Measurements from ENCODE around the gene RMND5B. TPM values are rescaled to one million over a fixed set of nuclear protein-coding genes. Genes with fewer than 3 reads are reported as not detected.
"Not testable (repeated sequence)": the region's sequence is repeated elsewhere in the genome, so short reads cannot be mapped to it uniquely, and the experiment has no call there.

The RMND5B gene
- total RNA-seq, 4 donors from 2014 or later, result 32.9 to 49.3 (median 48.2) TPM

DNA sequence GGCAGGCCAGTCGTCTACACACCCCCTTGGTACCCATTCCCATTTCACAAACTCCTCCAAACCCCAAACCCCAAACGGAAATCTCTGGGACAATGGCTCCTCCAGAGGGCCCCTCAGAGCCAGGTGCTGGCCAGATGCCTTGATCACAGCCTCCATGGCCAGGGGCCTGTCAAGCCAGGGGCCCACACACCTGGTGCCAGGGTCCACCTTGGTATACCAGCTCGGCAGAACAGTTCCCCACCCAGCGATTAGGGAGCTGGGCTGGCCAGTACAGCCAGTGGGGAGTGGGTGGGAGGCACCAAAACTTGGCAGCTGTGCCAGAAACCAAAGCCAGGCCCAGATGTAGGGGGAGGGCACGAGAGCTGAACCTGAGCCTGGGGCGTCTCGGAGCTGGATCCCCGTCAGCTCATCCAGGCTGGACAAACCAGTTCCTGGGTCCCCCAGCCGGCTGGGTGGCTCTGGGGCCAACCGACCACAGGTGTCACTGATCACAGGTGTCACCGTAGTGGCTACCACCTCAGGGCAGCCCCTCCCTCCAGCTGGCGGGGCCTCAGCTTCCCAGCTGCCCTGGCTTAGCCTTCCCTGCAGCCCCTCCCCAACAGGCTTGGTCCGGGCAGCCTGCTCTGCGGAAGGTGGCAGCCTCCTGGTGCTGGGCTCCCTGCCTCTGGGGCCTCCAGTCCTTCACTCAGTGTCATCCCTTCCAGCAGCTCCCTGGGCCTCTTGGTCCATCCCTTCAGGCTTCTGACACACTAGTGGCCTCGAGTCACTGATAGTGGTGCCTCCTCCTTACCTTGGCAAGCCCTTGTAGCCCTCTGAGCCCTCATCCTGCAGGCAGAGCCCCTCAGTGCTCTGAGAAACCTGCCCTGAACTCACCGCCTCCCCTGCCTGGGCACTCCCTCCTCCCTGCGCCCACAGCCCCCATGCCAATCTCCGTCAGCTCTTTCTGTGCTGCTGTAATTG is 6.6 kb upstream of the RMND5B start:
- Histone ChIP-seq H3K36me3 (no peaks in the 10 kb centered on the region), H3K9me3 (no peaks in the 10 kb centered on the region), H3K27ac (no peak overlapping the region), H3K4me3 (replicated peaks in 1 of 3) (no peak overlapping the region), H3K27me3 (no peaks in the 10 kb centered on the region), H3K4me1 (peaks cover 5 to 13% of the 10 kb centered on the region in 2 donors)
- TF ChIP-seq POLR2A (IDR thresholded peaks at IDR 0.05) (no peak), CTCF (IDR thresholded peaks at IDR 0.05) (no peak)
- WGBS, 2 donors, result 60 to 83% methylated on average over 11 to 15 of the region's 18 CpGs
- DNase-seq, result peak; percentile 57 to 62
- intact Hi-C loops (cut with DNase I), result no loop called here

DNA sequence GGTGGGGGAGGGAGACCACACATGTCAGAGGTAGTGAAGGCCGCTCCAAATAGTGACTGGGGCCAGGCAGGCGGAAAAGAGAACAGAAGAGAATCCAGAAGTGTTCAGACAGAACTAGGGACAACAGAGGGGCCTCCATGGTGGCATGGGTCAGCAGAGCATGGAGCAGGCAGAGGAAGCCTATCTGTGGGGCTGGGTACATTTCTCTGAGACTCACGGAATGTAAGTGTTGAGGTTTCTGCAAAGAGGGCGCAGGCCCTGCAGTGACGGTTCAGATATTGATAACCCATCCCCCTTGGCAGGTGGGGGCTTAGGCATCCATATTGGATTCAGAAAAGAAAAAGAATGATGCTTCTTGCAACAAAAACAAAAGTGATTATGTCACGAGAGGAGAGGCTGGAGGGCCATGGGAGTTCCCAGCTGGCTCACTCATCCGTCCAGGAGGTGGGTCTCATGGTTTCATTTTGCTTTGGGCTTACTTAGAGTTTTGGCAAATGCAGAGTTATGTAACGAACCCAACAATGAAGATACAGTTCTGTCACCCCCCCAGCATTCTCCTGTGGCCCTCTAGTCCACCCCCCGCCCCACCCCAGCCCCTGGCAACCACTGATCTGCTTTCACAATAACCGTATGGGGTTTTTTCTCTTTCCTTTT is 5.4 kb upstream of the RMND5B start:
- H3K4me1 ChIP-seq, result peaks cover 5 to 13% of the 10 kb centered on the region in 2 donors
- WGBS, 2 donors, result 85 to 91% methylated on average over 10 of the region's 10 CpGs
- H3K4me3 ChIP-seq (replicated peaks in 1 of 3), result no peak overlapping the region
- H3K36me3 ChIP-seq, result no peaks in the 10 kb centered on the region
- intact Hi-C loops (cut with DNase I), result no loop called here
- no peaks in the 10 kb centered on the region for H3K27me3 ChIP-seq
- DNase-seq, result no peak
- no peaks in the 10 kb centered on the region for H3K9me3 ChIP-seq
- no peak overlapping the region for H3K27ac ChIP-seq
- no peak for TF ChIP-seq CTCF (IDR thresholded peaks at IDR 0.05)
- no peak for TF ChIP-seq POLR2A (IDR thresholded peaks at IDR 0.05)

DNA sequence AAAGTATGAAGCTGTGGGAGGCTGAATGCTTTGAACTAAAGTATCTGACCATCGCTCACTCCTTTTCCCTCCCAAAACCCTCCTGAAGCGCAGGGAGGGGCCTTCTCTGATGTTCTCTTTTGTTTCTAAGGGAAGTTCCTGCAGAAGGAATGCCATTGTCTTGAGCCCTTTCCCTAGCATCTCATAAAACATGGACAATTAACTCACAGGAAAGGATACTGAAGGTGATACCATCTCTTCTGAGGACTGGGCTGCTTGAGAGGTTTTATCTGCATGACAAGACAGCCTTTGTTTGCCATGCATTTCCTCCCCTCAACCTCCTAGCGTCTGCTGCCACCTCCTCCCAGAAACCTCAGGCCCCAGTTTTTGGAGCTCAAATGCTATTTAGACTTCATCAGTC is 4.3 kb upstream of the RMND5B start:
- H3K4me3 ChIP-seq (replicated peaks in 1 of 3), result no peak overlapping the region
- no peaks in the 10 kb centered on the region for H3K27me3 ChIP-seq
- peaks cover 1 to 8% of the 10 kb centered on the region in 2 donors for H3K4me1 ChIP-seq
- H3K27ac ChIP-seq, result no peak overlapping the region
- intact Hi-C loops (cut with DNase I), result no loop called here
- WGBS, 2 donors, result 78 to 80% methylated on average over 3 of the region's 3 CpGs
- no peaks in the 10 kb centered on the region for H3K9me3 ChIP-seq
- TF ChIP-seq CTCF (IDR thresholded peaks at IDR 0.05), result no peak
- TF ChIP-seq POLR2A (IDR thresholded peaks at IDR 0.05), result no peak
- no peaks in the 10 kb centered on the region for H3K36me3 ChIP-seq
- no peak for DNase-seq

DNA sequence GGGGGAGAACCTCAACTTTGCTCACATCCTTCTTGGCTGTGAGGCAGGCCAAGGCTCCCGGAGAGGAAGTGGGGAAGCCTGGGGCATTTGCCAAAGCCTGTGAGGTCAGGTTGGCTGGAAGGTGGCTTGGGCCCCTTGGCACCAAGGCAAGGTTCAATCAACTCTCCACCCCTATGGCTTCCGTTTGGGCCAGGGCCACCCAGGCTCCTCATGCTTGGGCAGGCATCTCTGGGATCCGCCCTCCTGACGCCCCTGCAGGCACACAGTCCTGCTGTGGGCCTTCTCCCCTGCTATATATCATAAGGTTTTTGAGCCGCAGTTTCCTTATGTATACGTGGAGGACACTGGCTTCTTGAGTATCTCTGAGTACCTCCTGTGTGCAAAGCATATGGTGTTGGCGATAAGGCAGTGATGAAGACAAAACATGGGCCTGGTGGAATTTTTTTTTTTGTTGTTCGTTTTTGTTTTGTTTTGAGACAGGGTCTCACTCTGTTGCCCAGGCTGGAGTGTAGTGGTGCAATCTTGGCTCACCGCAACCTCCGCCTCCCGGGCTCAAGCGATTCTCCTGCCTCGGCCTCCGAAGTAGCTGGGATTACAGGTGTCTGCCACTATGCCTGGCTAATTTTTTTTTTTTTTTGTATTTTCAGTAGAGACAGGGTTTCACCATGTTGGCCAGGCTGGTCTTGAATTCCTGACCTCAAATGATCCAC is 3.4 kb upstream of the RMND5B start:
- H3K9me3 ChIP-seq; DNase-seq; intact Hi-C loops (cut with DNase I); H3K27me3 ChIP-seq; H3K27ac ChIP-seq; H3K4me3 ChIP-seq (replicated peaks in 1 of 3); H3K36me3 ChIP-seq: not testable (repeated sequence)
- H3K4me1 ChIP-seq, result peaks cover 8 to 16% of the 10 kb centered on the region in 2 donors
- 83% methylated on average over 13 to 14 of the region's 14 CpGs for WGBS, 2 donors

DNA sequence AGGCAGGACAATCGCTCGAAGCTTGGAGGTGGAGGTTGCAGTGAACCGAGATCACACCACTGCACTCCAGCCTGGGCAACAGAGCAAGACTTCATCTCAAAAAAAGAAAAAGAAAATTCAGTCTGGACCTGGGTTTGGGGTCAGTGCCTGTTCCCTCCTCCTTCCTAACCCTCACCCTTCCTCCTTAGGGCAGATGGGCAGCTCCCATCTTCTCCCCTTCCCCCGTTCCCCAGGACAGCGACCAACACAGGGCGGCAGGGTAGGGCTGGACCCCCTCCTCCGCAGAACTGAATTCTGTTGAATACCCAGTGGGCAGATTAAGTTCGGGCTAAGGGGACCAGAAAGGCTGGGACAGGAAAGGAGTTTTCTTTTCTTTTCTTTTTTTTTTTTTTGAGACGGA is 1.5 kb upstream of the RMND5B start:
- 89 to 91% methylated on average over 9 of the region's 9 CpGs for WGBS, 2 donors
- TF ChIP-seq CTCF (IDR thresholded peaks at IDR 0.05) (no peak), POLR2A (IDR thresholded peaks at IDR 0.05) (no peak)
- intact Hi-C loops (cut with DNase I), result no loop called here
- H3K27me3 ChIP-seq, result no peaks in the 10 kb centered on the region
- no peak overlapping the region for H3K4me3 ChIP-seq (replicated peaks in 1 of 3)
- H3K4me1 ChIP-seq, result peaks cover 8 to 10% of the 10 kb centered on the region in 2 donors
- H3K27ac ChIP-seq, result no peak overlapping the region
- no peaks in the 10 kb centered on the region for H3K9me3 ChIP-seq
- H3K36me3 ChIP-seq, result no peaks in the 10 kb centered on the region
- no peak for DNase-seq

DNA sequence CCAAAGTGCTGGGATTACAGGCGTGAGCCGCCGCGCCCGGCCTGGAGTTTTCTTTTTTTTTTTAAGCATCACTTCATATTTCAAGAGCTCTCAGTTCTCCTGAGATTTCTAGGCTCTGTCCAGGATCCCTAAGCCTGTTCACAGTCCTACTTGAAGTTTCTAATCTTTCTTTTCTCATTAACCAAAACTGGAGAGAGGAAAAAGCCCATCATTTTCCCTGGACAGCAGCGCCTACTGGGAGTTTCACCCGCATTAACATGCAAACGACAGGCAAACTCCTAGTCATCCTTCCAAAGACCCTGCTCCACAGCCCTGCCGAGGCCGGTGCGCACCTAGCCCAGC is 609 bp upstream of the RMND5B start:
- Histone ChIP-seq H3K4me3 (replicated peaks in 1 of 3) (peak overlapping the region; percentile 48 to 85 (median 83)), H3K27ac (peak overlapping the region; percentile 73 to 98 (median 93))
- intact Hi-C loops (cut with DNase I); H3K27me3 ChIP-seq; H3K36me3 ChIP-seq; H3K9me3 ChIP-seq; H3K4me1 ChIP-seq; DNase-seq: not testable (repeated sequence)
- WGBS, 2 donors, result 6 to 7% methylated on average over 11 of the region's 11 CpGs
